Liver (tissue), 9 donors: ENCODE measurements around the gene PTPRN2. TPM values are rescaled to one million over a fixed set of nuclear protein-coding genes. Genes with fewer than 3 reads are reported as not detected.

Experiments used
- DNase-seq: peaks from one replicate; pipeline ENCODE4 v3.0.0-alpha.2; 2017; ENCODE audit warnings: low spot score
- H3K27ac ChIP-seq, 2 donors: one replicate each; pipeline ENCODE4 v1.7.0; 2013; ENCODE audit warnings: inconsistent platforms in 2 of 2, low read length in 2 of 2, control low read depth in 1 of 2, low read depth in 1 of 2, mild to moderate bottlenecking in 1 of 2
- H3K27me3 ChIP-seq, 4 donors: one replicate each; pipeline versions ENCODE4 v1.6.1 to v1.7.0; 2013; ENCODE audit warnings: low read length in 3 of 4, inconsistent platforms in 1 of 4, mild to moderate bottlenecking in 1 of 4, moderate library complexity in 1 of 4; ENCODE audit not compliant: control insufficient read depth in 4 of 4, insufficient read depth in 4 of 4
- H3K36me3 ChIP-seq, 4 donors: one replicate each; pipeline versions ENCODE4 v1.6.1 to v1.7.0; 2013; ENCODE audit warnings: low read length in 3 of 4, mild to moderate bottlenecking in 3 of 4, low read depth in 1 of 4, moderate library complexity in 1 of 4; ENCODE audit not compliant: control insufficient read depth in 4 of 4, insufficient read depth in 3 of 4
- H3K4me1 ChIP-seq, 4 donors: one replicate each; pipeline versions ENCODE4 v1.6.1 to v1.7.0; 2013; ENCODE audit warnings: low read length in 3 of 4, mild to moderate bottlenecking in 3 of 4, moderate library complexity in 1 of 4; ENCODE audit not compliant: control insufficient read depth in 4 of 4, insufficient read depth in 4 of 4
- H3K4me3 ChIP-seq, 3 donors: one replicate each; pipeline versions ENCODE4 v1.6.1 to v1.7.0; 2013; ENCODE audit warnings: low read length in 3 of 3, control low read depth in 1 of 3, low read depth in 1 of 3, mild to moderate bottlenecking in 1 of 3
- H3K9ac ChIP-seq, 2 donors: one replicate each; pipeline ENCODE4 v1.7.0; 2013; ENCODE audit warnings: low read length in 2 of 2, mild to moderate bottlenecking in 2 of 2, moderate library complexity in 2 of 2, control low read depth in 1 of 2, low read depth in 1 of 2
- H3K9me3 ChIP-seq, 4 donors: one replicate each; pipeline versions ENCODE4 v1.6.1 to v1.7.0; 2013; ENCODE audit warnings: low read length in 3 of 4; ENCODE audit not compliant: control insufficient read depth in 4 of 4
- EGR1 ChIP-seq, 2 donors: IDR thresholded peaks; 2 replicates each; pipeline ENCODE4 v1.6.1; 2016 to 2018; ENCODE audit warnings: antibody characterized with exemption in 2 of 2, low read depth in 2 of 2
- FOXA1 ChIP-seq: IDR thresholded peaks from 2 replicates; pipeline ENCODE4 v1.6.1; 2016; ENCODE audit warnings: antibody characterized with exemption
- FOXA2 ChIP-seq: IDR thresholded peaks from 2 replicates; pipeline ENCODE4 v1.6.1; 2016; ENCODE audit warnings: antibody characterized with exemption
- GABPA ChIP-seq, 2 donors: IDR thresholded peaks in 1 of 2; conservative IDR thresholded peaks in 1 of 2; 2 replicates each; pipeline ENCODE4 v1.6.1; 2016; ENCODE audit warnings: antibody characterized with exemption in 2 of 2, mild to moderate bottlenecking in 1 of 2, moderate library complexity in 1 of 2
- HNF4A ChIP-seq, 2 donors: conservative IDR thresholded peaks; 2 replicates each; pipeline ENCODE4 v1.6.1; 2016; ENCODE audit warnings: antibody characterized with exemption in 2 of 2, mild to moderate bottlenecking in 2 of 2
- NR2F2 ChIP-seq: IDR thresholded peaks from 2 replicates; pipeline ENCODE4 v1.6.1; 2016; ENCODE audit warnings: antibody characterized with exemption
- RAD21 ChIP-seq, 2 donors: IDR thresholded peaks; 2 replicates each; pipeline ENCODE4 v1.6.1; 2016; ENCODE audit warnings: antibody characterized with exemption in 2 of 2, mild to moderate bottlenecking in 2 of 2
- RXRA ChIP-seq, 2 donors: IDR thresholded peaks; 2 replicates each; pipeline ENCODE4 v1.6.1; 2017 to 2018; ENCODE audit warnings: antibody characterized with exemption in 2 of 2, mild to moderate bottlenecking in 1 of 2
- SP1 ChIP-seq: IDR thresholded peaks from 2 replicates; pipeline ENCODE4 v1.6.1; 2018; ENCODE audit warnings: antibody characterized with exemption, mild to moderate bottlenecking
- TAF1 ChIP-seq: conservative IDR thresholded peaks from 2 replicates; pipeline ENCODE4 v1.6.1; 2016; ENCODE audit warnings: antibody characterized with exemption, mild to moderate bottlenecking
- YY1 ChIP-seq: IDR thresholded peaks from 2 replicates; pipeline ENCODE4 v1.6.1; 2016; ENCODE audit warnings: antibody characterized with exemption, mild to moderate bottlenecking
- WGBS: extraction: QIAGEN DNeasy Blood & Tissue Kit; methylation state at CpG from one replicate; pipeline ENCODE4 v1.1.7; 2013; 5-methylcytosine and 5-hydroxymethylcytosine counted together
- polyA plus RNA-seq, 2 donors: library from polyadenylated mRNA; stranded (reverse) in 1 of 2; unstranded in 1 of 2; fragments of 200-250 nt in 1 of 2; fragments of >200 nt in 1 of 2; fragmentation: Nextera tagmentation in 1 of 2; extraction: Ambion mirVana in 1 of 2; gene quantifications; one replicate each; pipeline versions ENCODE4 v1.2.1 to v1.2.3, GENCODE V29; 2013 to 2015
- total RNA-seq, 2 donors: library from RNA; depleted of rRNA; stranded (reverse); fragments of >200 nt; gene quantifications; one replicate each; pipeline ENCODE4 v1.2.3, GENCODE V29; 2014
- TF ChIP-seq, protein P1 (sequence below): IDR thresholded peaks from 2 replicates; pipeline ENCODE4 v1.6.1; 2016; ENCODE audit warnings: antibody characterized with exemption
- TF ChIP-seq, protein P2 (sequence below): IDR thresholded peaks from 2 replicates; pipeline ENCODE4 v1.6.1; 2016; ENCODE audit warnings: antibody characterized with exemption
- TF ChIP-seq, protein P3 (sequence below): IDR thresholded peaks from 2 replicates; pipeline ENCODE4 v1.6.1; 2016; ENCODE audit warnings: antibody characterized with exemption
- TF ChIP-seq, protein P4 (sequence below): IDR thresholded peaks from 2 replicates; pipeline ENCODE4 v1.6.1; 2016; ENCODE audit warnings: antibody characterized with exemption, mild to moderate bottlenecking
- donor health status: healthy.
- donor health status: healthy.
- donor health status: healthy.
- donor health status: healthy.
- donor health status: healthy.

Gene PTPRN2
- total and polyA plus RNA-seq, 4 donors, result 0.75 to 1.9 (median 1.1) TPM

DNA sequence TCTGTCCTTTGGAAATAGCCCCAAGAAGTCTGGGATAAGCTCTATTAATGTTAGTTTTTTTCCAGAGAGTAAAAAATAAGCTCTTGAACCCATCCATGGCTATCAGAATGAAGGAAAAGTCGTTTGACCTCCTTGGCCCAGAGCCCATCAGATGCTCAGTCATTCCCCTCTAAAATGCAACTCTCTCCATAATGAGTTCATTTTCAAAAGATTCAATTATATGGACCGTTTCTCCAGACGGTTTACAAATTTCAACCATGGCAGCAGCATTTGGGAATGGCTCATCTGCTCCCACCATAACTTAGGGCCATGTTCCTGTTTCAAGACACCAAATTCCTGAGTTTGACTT lies 220.0 kb downstream of the PTPRN2 start:
- Histone ChIP-seq H3K27me3 (peaks cover 0 to 2% (median 0%) of the 10 kb centered on the region in 4 donors), H3K36me3 (no peaks in the 10 kb centered on the region), H3K4me1 (no peaks in the 10 kb centered on the region), H3K9ac (no peak overlapping the region), H3K27ac (no peak overlapping the region), H3K4me3 (no peak overlapping the region), H3K9me3 (no peaks in the 10 kb centered on the region)
- 62% methylated on average over 3 of the region's 3 CpGs for WGBS
- no peak for DNase-seq
- TF ChIP-seq FOXA2 (no peak), TAF1 (no peak), EGR1 (IDR thresholded peaks at IDR 0.05; ENCODE audit: low read depth in 2 of 2) (no peak), YY1 (no peak), RXRA (IDR thresholded peaks at IDR 0.05) (no peak), RAD21 (IDR thresholded peaks at IDR 0.05) (no peak), GABPA (IDR thresholded peaks at IDR 0.05 in 1 of 2, conservative IDR thresholded peaks at IDR 0.05 in 1 of 2) (no peak), FOXA1 (no peak)
- TF ChIP-seq, protein P1, sequence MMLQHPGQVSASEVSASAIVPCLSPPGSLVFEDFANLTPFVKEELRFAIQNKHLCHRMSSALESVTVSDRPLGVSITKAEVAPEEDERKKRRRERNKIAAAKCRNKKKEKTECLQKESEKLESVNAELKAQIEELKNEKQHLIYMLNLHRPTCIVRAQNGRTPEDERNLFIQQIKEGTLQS, result no peak
- TF ChIP-seq, protein P2, sequence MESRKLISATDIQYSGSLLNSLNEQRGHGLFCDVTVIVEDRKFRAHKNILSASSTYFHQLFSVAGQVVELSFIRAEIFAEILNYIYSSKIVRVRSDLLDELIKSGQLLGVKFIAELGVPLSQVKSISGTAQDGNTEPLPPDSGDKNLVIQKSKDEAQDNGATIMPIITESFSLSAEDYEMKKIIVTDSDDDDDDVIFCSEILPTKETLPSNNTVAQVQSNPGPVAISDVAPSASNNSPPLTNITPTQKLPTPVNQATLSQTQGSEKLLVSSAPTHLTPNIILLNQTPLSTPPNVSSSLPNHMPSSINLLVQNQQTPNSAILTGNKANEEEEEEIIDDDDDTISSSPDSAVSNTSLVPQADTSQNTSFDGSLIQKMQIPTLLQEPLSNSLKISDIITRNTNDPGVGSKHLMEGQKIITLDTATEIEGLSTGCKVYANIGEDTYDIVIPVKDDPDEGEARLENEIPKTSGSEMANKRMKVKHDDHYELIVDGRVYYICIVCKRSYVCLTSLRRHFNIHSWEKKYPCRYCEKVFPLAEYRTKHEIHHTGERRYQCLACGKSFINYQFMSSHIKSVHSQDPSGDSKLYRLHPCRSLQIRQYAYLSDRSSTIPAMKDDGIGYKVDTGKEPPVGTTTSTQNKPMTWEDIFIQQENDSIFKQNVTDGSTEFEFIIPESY, result no peak
- TF ChIP-seq, protein P3, sequence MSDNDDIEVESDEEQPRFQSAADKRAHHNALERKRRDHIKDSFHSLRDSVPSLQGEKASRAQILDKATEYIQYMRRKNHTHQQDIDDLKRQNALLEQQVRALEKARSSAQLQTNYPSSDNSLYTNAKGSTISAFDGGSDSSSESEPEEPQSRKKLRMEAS, result no peak
- TF ChIP-seq, protein P4, sequence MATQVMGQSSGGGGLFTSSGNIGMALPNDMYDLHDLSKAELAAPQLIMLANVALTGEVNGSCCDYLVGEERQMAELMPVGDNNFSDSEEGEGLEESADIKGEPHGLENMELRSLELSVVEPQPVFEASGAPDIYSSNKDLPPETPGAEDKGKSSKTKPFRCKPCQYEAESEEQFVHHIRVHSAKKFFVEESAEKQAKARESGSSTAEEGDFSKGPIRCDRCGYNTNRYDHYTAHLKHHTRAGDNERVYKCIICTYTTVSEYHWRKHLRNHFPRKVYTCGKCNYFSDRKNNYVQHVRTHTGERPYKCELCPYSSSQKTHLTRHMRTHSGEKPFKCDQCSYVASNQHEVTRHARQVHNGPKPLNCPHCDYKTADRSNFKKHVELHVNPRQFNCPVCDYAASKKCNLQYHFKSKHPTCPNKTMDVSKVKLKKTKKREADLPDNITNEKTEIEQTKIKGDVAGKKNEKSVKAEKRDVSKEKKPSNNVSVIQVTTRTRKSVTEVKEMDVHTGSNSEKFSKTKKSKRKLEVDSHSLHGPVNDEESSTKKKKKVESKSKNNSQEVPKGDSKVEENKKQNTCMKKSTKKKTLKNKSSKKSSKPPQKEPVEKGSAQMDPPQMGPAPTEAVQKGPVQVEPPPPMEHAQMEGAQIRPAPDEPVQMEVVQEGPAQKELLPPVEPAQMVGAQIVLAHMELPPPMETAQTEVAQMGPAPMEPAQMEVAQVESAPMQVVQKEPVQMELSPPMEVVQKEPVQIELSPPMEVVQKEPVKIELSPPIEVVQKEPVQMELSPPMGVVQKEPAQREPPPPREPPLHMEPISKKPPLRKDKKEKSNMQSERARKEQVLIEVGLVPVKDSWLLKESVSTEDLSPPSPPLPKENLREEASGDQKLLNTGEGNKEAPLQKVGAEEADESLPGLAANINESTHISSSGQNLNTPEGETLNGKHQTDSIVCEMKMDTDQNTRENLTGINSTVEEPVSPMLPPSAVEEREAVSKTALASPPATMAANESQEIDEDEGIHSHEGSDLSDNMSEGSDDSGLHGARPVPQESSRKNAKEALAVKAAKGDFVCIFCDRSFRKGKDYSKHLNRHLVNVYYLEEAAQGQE, result no peak

DNA sequence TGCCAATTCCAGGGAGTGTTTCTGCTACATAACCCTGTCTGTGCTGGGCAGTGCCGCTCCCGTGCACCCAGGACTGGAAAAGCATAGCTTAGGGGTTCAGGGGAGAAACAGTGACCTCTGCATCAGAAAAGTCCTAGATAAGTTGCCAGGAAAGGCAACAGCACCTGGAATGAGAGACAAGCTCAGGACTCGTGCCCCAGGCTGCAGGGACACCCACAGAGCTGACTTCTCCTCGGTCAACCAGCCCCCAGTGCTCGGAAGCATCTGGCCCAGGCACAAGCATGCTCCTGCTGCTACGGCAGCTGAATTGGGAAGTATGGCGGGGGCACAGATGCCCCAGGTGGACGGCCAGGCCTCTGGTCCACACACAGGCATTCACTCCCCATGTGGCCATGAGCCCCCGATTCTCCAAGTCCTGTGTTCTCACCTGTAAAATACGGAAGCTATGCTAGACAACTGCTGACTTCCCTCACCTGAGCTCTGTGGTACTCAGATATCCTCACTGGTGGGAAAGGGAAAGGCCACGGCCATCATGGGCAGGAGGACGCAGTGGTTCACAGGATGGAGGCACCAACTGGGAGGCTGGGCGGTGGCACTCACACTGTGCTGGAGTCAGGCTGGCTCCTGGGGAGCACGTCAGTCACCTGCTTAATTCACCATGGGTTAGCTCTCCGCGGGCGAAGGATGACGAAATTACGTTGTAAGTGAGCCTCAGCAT lies 220.5 kb downstream of the PTPRN2 start:
- DNase-seq, result no peak
- H3K4me3 ChIP-seq, result no peak overlapping the region
- no peaks in the 10 kb centered on the region for H3K9me3 ChIP-seq
- TF ChIP-seq RAD21 (IDR thresholded peaks at IDR 0.05), result no peak
- TF ChIP-seq HNF4A (conservative IDR thresholded peaks at IDR 0.05), result no peak
- TF ChIP-seq, protein P2, result no peak
- no peak for TF ChIP-seq NR2F2
- TF ChIP-seq FOXA1, result no peak
- TF ChIP-seq SP1, result no peak
- TF ChIP-seq, protein P3, result no peak
- TF ChIP-seq TAF1, result no peak
- TF ChIP-seq, protein P4, result no peak
- no peak for TF ChIP-seq YY1
- TF ChIP-seq, protein P1, result no peak
- peaks cover 0 to 2% (median 0%) of the 10 kb centered on the region in 4 donors for H3K27me3 ChIP-seq
- WGBS, result 86% methylated on average over 19 of the region's 19 CpGs
- H3K9ac ChIP-seq, result no peak overlapping the region
- no peak overlapping the region for H3K27ac ChIP-seq
- H3K4me1 ChIP-seq, result no peaks in the 10 kb centered on the region
- no peaks in the 10 kb centered on the region for H3K36me3 ChIP-seq
